AG04449 (cell line): ENCODE measurements around the gene C6orf120.

Experiments
- CTCF ChIA-PET: fragments of 350-600 bp; formaldehyde crosslinking; extraction: SDS; loops from one replicate; lab custom pipeline; 2021; ENCODE audit warnings: antibody characterized with exemption; lab: Yijun Ruan, JAX
- POLR2A ChIA-PET: fragments of 400-600, 350-600 bp; formaldehyde crosslinking; extraction: SDS; loops from one replicate; lab custom pipeline; 2020; ENCODE audit warnings: antibody characterized with exemption, inconsistent platforms; lab: Yijun Ruan, JAX
- DNase-seq: peaks from one replicate; pipeline ENCODE4 v3.0.0-alpha.2; 2010; ENCODE audit warnings: low read depth, low spot score
- H3K4me3 ChIP-seq: 2 replicates; pipeline ENCODE4 v1.5.1; 2011; ENCODE audit warnings: low read depth, mild to moderate bottlenecking, control low read depth, low read length
- TF ChIP-seq, protein P1 (sequence below): IDR thresholded peaks from one replicate; pipeline ENCODE4 v1.5.1; 2011; ENCODE audit warnings: mild to moderate bottlenecking, moderate library complexity, low read length, control low read depth, inconsistent platforms; ENCODE audit not compliant: insufficient read depth; ENCODE audit errors: missing control alignments

Gene C6orf120

DNA sequence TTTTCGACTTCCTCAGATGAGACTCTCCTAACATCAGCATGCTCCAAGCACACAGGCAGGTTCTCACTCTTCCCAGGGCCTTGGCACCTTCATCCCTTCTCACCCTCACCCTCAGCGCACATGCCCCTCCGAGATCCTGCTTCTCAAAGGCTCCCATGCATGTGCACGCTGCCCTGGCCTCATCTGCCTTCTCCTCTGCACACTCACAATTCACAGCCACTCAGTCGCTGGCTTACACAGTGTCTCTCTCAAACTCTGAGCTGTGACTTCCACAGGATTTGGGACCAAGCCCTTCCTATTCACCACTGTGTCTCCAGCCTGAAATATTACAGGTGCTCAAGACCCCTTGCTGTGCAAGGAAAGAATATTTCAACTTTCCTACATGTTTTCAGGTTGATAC, 30.4 kb upstream of the C6orf120 start:
- H3K4me3 ChIP-seq: no peak overlapping the region
- CTCF ChIA-PET: no interaction called here
- POLR2A ChIA-PET: no interaction called here
- TF ChIP-seq, protein P1, sequence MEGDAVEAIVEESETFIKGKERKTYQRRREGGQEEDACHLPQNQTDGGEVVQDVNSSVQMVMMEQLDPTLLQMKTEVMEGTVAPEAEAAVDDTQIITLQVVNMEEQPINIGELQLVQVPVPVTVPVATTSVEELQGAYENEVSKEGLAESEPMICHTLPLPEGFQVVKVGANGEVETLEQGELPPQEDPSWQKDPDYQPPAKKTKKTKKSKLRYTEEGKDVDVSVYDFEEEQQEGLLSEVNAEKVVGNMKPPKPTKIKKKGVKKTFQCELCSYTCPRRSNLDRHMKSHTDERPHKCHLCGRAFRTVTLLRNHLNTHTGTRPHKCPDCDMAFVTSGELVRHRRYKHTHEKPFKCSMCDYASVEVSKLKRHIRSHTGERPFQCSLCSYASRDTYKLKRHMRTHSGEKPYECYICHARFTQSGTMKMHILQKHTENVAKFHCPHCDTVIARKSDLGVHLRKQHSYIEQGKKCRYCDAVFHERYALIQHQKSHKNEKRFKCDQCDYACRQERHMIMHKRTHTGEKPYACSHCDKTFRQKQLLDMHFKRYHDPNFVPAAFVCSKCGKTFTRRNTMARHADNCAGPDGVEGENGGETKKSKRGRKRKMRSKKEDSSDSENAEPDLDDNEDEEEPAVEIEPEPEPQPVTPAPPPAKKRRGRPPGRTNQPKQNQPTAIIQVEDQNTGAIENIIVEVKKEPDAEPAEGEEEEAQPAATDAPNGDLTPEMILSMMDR: no peak
- DNase-seq: no peak

DNA sequence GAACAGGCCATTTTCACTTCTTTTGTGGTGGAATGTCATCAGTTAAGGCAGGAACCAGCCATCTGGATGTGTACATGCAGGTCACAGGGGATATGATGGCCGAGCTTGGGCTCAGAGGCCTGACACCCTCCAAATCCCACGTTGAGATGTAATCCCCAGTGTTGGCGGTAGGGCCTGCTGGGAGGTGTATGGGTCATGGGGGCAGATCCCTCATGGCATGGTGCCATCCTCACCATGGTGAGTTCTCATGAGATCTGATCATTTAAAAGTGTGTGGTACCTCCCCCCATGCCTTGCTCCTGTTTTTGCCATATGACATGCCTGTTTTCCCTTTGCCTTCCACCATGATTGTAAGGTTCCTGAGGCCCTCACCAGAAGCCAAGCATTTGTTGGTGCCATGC, 26.9 kb upstream of the C6orf120 start:
- POLR2A ChIA-PET: no interaction called here
- DNase-seq: no peak
- no peak overlapping the region for H3K4me3 ChIP-seq
- TF ChIP-seq, protein P1: no peak
- CTCF ChIA-PET: no interaction called here

DNA sequence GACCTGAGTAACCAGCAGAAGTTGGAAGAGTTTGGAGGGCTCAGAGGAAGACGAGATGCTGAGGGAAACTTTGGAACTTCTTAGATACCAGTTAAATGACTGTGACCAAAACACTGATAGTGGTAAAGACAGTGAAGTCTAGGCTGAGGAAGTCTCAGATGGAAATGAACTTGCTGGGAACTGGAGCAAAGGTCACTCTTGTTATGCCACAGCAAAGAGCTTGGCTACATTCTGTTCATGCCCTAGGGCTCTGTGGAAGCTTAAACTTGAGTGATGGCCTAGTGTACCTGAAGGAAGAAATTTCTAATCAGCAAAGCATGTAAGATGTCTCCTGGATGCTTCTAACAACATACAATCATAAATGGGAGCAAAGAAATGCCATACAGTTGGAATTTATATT, 24.8 kb upstream of the C6orf120 start:
- no peak for DNase-seq
- POLR2A ChIA-PET: no interaction called here
- TF ChIP-seq, protein P1: no peak
- no peak overlapping the region for H3K4me3 ChIP-seq
- CTCF ChIA-PET: interaction anchor here (1.8 kb wide), 1 partner anchor 16 kb away, joined by 4 read pairs; no protein-coding TSS in a partner anchor

DNA sequence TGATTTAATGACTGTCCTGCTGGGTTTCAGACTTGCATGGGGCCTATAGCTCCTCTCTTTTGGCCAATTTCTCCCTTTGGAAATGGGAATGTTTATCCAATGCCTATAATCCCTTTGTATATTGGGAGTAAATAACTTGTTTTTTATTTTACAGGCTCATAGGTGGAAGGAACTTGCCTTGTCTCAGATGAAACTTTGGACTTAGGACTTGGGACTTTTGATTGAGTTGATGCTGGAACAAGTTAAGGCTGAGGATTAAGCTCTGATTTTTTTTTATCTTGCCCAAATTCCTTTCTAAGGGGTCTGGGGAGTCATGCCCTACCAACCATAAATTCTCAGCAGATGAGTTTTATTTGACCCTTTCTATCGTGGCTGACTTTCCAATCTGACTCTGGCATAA, 23.6 kb upstream of the C6orf120 start:
- CTCF ChIA-PET: interaction anchor here (1.2 to 1.8 kb wide), 3 partner anchors 9 to 14 kb away, joined by 3 to 4 read pairs (median 3); no protein-coding TSS in a partner anchor
- H3K4me3 ChIP-seq: no peak overlapping the region
- TF ChIP-seq, protein P1: no peak
- no peak for DNase-seq
- POLR2A ChIA-PET: no interaction called here

DNA sequence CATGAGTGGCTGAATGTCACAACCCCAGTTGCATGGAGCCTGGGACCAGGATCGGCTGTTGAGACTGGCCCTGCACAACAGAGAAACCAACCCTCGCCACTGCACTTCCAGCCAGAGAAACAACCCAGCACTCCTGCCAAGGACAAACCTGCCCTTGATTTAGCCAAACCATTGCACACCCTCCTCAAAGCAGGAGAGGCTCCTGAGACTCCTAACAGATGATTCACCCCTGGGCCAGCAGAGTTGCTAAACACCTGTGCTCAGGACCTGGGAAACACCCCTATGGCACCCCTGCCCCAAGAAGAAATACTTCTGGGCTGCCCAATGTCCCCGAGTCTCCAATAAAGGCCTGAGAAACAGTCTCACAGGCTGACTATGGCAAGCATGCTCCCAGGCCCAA, 17.9 kb upstream of the C6orf120 start:
- CTCF ChIA-PET: no interaction called here
- POLR2A ChIA-PET: no interaction called here
- no peak overlapping the region for H3K4me3 ChIP-seq
- no peak for DNase-seq
- TF ChIP-seq, protein P1: no peak

DNA sequence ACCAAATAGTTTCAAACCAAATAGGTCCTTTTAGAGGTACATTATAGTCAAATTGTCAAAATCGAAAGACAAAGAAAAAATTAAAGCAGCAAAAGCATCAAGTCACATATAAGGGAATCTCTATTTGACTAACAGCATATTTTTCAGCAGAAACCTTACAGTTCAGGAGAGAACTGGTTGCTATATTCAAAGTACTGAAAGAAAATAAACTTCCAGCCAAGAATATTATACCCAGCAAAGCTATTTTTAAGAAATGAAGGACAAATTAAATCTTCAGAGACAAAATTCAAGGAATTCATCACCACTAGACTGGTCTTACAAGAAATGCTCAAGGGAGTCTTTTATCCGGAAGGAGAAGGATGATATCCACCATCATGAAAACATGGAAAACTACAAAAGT, 16.1 kb upstream of the C6orf120 start:
- no peak overlapping the region for H3K4me3 ChIP-seq
- CTCF ChIA-PET: no interaction called here
- POLR2A ChIA-PET: no interaction called here
- DNase-seq: no peak
- TF ChIP-seq, protein P1: no peak
